Activated CD8-positive, alpha-beta T cell treated with anti-CD3 and anti-CD28 coated beads for 36 hours (primary cell): ENCODE results near the gene FAR1. TPM values are rescaled to one million over a fixed set of nuclear protein-coding genes. Genes with fewer than 3 reads are reported as not detected.

Experiments
- ATAC-seq: fragments of 200-7000 bp; cut with Tn5 transposase; one replicate; pipeline ENCODE4 v1.10.0; 2021; ENCODE audit warnings: mild to moderate bottlenecking, moderate library complexity
- CTCF ChIA-PET: fragments of 350-600 bp; sonication (Branson Sonifier 250); formaldehyde crosslinking; loops from one replicate; lab custom pipeline; 2021; ENCODE audit warnings: antibody characterized with exemption; lab: Charles Lee
- POLR2A ChIA-PET: fragments of 350-600 bp; sonication (Branson Sonifier 250); formaldehyde crosslinking; loops from one replicate; lab custom pipeline; 2021; ENCODE audit warnings: antibody characterized with exemption; lab: Charles Lee
- DNase-seq: peaks from one replicate; pipeline ENCODE4 v3.0.0-alpha.2; 2020
- H3K27ac Mint-ChIP-seq: one replicate; pipeline ENCODE4 v1.8.0; 2021; ENCODE audit warnings: mild to moderate bottlenecking, mixed read lengths
- H3K27me3 Mint-ChIP-seq: one replicate; pipeline ENCODE4 v1.8.0; 2021; ENCODE audit warnings: mixed read lengths
- H3K36me3 Mint-ChIP-seq: one replicate; pipeline ENCODE4 v1.8.0; 2021; ENCODE audit warnings: low read depth, mixed read lengths
- H3K4me1 Mint-ChIP-seq: one replicate; pipeline ENCODE4 v1.8.0; 2021; ENCODE audit warnings: low read depth, mixed read lengths
- H3K4me3 Mint-ChIP-seq: one replicate; pipeline ENCODE4 v1.8.0; 2021; ENCODE audit warnings: mild to moderate bottlenecking, moderate library complexity, mixed read lengths
- H3K9me3 Mint-ChIP-seq: one replicate; pipeline ENCODE4 v1.8.0; 2021; ENCODE audit warnings: mixed read lengths
- intact Hi-C: fragments of 100-400 bp; cut with micrococcal nuclease; formaldehyde crosslinking; loops from one replicate; pipeline ENCODE4 v1.10.0; 2022
- total RNA-seq, 2 experiments: library from RNA; stranded (reverse); gene quantifications; one replicate each; pipeline ENCODE4 v1.2.3, GENCODE V29; 2021
- TF ChIP-seq, protein P1 (sequence below): fragments of 200-600 bp; IDR thresholded peaks from one replicate; pipeline ENCODE4 v1.8.0; 2022; ENCODE audit warnings: antibody characterized with exemption, mild to moderate bottlenecking

Gene FAR1
- total RNA-seq, 2 experiments from 2014 or later, result 44.0 to 44.7 TPM

DNA sequence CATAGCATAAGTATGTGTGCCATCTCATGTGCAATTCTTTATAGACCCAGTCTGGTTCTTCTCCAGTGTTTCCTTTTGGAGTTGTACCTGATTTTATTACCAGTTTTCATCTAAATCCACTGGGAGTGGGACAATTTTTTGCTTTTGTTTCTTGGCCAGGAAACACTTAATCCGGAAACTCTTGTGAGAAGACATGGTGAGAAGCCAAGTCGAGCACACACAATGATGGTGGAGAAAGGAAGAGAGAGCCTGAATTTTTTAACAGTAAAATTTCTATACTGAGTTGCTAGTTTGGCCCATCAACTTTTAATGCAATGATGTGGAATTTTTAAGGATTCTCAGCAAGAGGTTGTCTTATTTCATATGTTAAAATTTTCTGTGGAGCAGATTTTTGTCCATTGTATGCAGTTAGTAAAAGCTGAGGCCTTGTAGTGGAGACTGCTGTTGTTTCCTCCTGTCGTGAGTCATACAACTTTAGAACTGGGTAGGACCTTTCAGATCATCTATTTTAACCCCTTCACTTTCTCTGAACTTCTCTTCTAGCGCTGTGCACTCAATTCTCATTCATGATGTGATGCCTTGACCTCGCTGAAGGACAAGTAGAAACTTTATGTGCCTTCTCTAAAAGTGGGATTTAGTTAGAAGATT is 17.1 kb downstream of the FAR1 start:
- ChIA-PET POLR2A (interaction anchor here (0.6 kb wide), 1 partner anchor 14 kb away, joined by 3 read pairs; no protein-coding TSS in a partner anchor), CTCF (no interaction called here)
- H3K36me3 Mint-ChIP-seq, result peaks cover 33% of the 10 kb centered on the region
- TF ChIP-seq, protein P1, sequence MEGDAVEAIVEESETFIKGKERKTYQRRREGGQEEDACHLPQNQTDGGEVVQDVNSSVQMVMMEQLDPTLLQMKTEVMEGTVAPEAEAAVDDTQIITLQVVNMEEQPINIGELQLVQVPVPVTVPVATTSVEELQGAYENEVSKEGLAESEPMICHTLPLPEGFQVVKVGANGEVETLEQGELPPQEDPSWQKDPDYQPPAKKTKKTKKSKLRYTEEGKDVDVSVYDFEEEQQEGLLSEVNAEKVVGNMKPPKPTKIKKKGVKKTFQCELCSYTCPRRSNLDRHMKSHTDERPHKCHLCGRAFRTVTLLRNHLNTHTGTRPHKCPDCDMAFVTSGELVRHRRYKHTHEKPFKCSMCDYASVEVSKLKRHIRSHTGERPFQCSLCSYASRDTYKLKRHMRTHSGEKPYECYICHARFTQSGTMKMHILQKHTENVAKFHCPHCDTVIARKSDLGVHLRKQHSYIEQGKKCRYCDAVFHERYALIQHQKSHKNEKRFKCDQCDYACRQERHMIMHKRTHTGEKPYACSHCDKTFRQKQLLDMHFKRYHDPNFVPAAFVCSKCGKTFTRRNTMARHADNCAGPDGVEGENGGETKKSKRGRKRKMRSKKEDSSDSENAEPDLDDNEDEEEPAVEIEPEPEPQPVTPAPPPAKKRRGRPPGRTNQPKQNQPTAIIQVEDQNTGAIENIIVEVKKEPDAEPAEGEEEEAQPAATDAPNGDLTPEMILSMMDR, result no peak
- intact Hi-C loops, result no loop called here
- no peak overlapping the region for H3K4me3 Mint-ChIP-seq
- H3K9me3 Mint-ChIP-seq, result no peaks in the 10 kb centered on the region
- no peak overlapping the region for H3K27ac Mint-ChIP-seq
- DNase-seq, result no peak
- peaks cover 30% of the 10 kb centered on the region for H3K4me1 Mint-ChIP-seq
- H3K27me3 Mint-ChIP-seq, result no peaks in the 10 kb centered on the region
- ATAC-seq, result no peak

DNA sequence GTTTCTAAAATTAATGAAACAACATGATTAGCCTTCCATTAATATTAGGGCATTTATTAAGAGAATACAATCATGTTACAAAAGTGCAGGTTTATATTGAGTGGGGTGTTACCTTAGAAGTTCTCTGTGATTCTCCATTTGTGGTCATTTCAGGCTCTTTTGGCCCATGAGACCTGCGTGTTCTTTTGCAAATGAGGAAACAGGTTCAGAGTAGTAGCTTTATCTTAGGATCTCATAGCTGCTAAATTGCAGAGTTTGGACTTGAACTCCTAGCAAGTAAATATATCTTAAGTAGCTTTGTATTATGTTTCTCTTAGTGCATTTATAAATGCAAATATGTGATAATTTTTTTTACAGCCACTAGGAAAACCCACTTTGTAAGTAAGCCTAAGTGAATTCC is 18.3 kb downstream of the FAR1 start:
- Mint-ChIP-seq H3K4me1 (peaks cover 28% of the 10 kb centered on the region), H3K9me3 (peaks cover 3% of the 10 kb centered on the region), H3K4me3 (no peak overlapping the region), H3K27ac (no peak overlapping the region), H3K36me3 (peaks cover 38% of the 10 kb centered on the region), H3K27me3 (no peaks in the 10 kb centered on the region)
- DNase-seq (no peak), ATAC-seq (no peak)
- TF ChIP-seq, protein P1, result no peak
- ChIA-PET CTCF (interaction anchor here (0.8 kb wide), 1 partner anchor 19 kb away, joined by 3 read pairs; no protein-coding TSS in a partner anchor), POLR2A (no interaction called here)
- intact Hi-C loops, result no loop called here

DNA sequence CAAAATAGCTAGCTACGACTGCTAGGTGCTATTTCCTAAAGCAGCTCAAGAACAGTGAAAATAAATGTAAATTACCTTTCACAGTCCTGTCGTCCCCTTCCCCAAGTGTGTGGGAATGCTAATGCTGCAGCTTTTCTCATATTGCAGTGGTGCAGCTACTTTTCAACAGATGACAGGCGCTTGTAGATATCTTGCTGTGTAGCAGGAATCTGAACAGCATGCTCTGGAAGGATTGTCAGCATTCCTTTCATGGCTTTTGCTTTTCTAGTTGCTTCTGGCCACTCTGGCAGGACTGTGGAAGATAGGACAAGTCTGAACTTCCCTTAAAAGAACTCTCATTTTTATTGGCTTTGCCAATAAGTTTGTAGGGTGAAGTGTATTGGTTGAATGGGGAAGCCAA is 18.8 kb downstream of the FAR1 start:
- no peak overlapping the region for H3K4me3 Mint-ChIP-seq
- TF ChIP-seq, protein P1, result no peak
- H3K9me3 Mint-ChIP-seq, result peaks cover 3% of the 10 kb centered on the region
- no peak for ATAC-seq
- no peak overlapping the region for H3K27ac Mint-ChIP-seq
- no peaks in the 10 kb centered on the region for H3K27me3 Mint-ChIP-seq
- no peak for DNase-seq
- intact Hi-C loops, result no loop called here
- ChIA-PET POLR2A (no interaction called here), CTCF (interaction anchor here (0.8 kb wide), 1 partner anchor 20 kb away, joined by 3 read pairs; no protein-coding TSS in a partner anchor)
- peaks cover 27% of the 10 kb centered on the region for H3K4me1 Mint-ChIP-seq
- H3K36me3 Mint-ChIP-seq, result peaks cover 38% of the 10 kb centered on the region

DNA sequence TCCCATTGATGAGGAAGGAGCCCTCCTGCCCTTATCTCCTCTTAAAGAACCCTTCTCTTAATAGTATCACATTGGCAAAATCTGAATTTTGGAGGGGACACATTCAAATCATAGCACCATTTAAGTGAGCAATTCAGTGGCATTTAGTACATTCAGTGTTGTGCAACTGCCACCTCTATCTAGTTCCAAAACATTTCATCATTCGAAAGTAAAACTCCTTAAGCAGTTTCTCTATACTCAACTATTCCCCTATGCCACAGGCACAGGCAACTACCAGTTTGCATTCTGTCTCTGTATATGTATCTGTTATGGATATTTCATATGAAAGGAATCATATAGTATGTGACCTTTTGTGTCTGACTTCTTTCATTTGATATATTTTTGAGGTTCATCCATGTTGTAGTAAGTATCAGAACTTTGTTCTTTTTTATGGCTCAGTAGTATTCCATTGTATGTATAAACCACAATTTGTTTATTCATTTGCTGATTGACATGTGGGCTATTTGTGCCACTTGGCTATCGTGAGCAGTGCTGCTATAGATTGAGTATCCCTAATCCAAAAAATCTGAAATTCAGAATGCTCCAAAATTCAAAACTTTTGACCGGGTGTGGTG is 22.9 kb downstream of the FAR1 start:
- TF ChIP-seq, protein P1, result no peak
- DNase-seq, result no peak
- intact Hi-C loops, result no loop called here
- Mint-ChIP-seq H3K27me3 (no peaks in the 10 kb centered on the region), H3K27ac (no peak overlapping the region), H3K9me3 (peaks cover 3% of the 10 kb centered on the region), H3K4me3 (no peak overlapping the region), H3K4me1 (peaks cover 11% of the 10 kb centered on the region), H3K36me3 (peaks cover 43% of the 10 kb centered on the region)
- ChIA-PET CTCF (no interaction called here), POLR2A (no interaction called here)
- no peak for ATAC-seq

DNA sequence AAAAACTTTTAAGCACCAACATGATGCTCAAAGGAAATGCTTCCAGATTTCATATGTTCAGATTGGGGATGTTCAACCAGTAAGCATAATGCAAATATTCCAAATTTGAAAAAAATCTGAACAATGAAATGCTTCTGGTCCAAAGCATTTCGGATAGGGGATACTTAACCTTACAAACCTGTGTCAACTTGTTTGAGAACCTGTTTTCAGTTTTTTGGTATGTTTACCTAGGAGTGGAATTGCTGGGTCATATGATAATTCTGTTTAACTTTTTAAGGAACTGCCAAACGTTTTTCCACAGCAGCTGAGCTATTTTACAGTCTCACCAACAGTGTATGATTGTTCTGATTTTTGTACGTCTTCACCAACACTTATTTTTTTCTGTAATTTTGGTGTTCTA is 23.7 kb downstream of the FAR1 start:
- Mint-ChIP-seq H3K4me1 (peaks cover 11% of the 10 kb centered on the region), H3K9me3 (peaks cover 3% of the 10 kb centered on the region), H3K4me3 (no peak overlapping the region), H3K27ac (no peak overlapping the region), H3K27me3 (no peaks in the 10 kb centered on the region), H3K36me3 (peaks cover 43% of the 10 kb centered on the region)
- POLR2A ChIA-PET, result no interaction called here
- TF ChIP-seq, protein P1, result no peak
- CTCF ChIA-PET, result no interaction called here
- intact Hi-C loops, result no loop called here
- no peak for ATAC-seq
- no peak for DNase-seq
